Hepatocyte (in vitro differentiated cells): ENCODE data around the gene POLR3B.

ENCODE experiments used
- EZH2 ChIP-seq: fragments of 200-600 bp; sonication (generic); IDR thresholded peaks from 2 replicates; pipeline ENCODE4 v1.6.1; 2016; ENCODE audit warnings: antibody characterized with exemption, mild to moderate bottlenecking, borderline replicate concordance
- EZH2phosphoT487 ChIP-seq: fragments of 200-600 bp; sonication (generic); IDR thresholded peaks from one replicate; pipeline ENCODE4 v1.6.1; 2018; ENCODE audit warnings: antibody characterized with exemption, mild to moderate bottlenecking, low read depth, moderate library complexity; ENCODE audit not compliant: unreplicated experiment, severe bottlenecking
- TF ChIP-seq, protein P1 (sequence below): fragments of 200-600 bp; sonication (generic); IDR thresholded peaks from 2 replicates; pipeline ENCODE4 v1.5.1; 2016; ENCODE audit warnings: antibody characterized with exemption, mild to moderate bottlenecking; ENCODE audit not compliant: poor library complexity

DNA sequence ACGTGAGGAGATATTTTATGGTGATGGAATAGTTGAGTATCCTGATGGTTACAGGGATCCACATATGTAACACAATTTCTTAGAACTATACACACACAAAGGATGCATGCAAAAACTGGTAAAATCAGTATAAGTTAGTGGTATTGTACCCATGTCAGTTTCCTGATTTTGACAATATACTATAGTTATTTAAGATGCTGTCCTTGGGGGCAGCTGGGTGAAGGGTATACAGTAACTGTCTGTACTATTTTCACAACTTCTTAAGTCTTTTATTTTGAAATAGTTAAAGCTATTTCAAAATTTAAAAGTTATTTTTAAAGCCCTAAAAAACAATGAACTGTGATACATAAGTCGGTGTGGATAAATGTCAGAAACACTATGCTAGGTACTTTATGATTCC lies 24.5 kb upstream of the POLR3B start:
- TF ChIP-seq, protein P1, sequence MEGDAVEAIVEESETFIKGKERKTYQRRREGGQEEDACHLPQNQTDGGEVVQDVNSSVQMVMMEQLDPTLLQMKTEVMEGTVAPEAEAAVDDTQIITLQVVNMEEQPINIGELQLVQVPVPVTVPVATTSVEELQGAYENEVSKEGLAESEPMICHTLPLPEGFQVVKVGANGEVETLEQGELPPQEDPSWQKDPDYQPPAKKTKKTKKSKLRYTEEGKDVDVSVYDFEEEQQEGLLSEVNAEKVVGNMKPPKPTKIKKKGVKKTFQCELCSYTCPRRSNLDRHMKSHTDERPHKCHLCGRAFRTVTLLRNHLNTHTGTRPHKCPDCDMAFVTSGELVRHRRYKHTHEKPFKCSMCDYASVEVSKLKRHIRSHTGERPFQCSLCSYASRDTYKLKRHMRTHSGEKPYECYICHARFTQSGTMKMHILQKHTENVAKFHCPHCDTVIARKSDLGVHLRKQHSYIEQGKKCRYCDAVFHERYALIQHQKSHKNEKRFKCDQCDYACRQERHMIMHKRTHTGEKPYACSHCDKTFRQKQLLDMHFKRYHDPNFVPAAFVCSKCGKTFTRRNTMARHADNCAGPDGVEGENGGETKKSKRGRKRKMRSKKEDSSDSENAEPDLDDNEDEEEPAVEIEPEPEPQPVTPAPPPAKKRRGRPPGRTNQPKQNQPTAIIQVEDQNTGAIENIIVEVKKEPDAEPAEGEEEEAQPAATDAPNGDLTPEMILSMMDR: no peak
- no peak for TF ChIP-seq EZH2
- no peak for TF ChIP-seq EZH2phosphoT487
